ENCODE measurements around the gene DCUN1D2.
"Not testable (repeated sequence)": the region's sequence is repeated elsewhere in the genome, so short reads cannot be mapped to it uniquely, and the experiment has no call there.

The DCUN1D2 gene

DNA sequence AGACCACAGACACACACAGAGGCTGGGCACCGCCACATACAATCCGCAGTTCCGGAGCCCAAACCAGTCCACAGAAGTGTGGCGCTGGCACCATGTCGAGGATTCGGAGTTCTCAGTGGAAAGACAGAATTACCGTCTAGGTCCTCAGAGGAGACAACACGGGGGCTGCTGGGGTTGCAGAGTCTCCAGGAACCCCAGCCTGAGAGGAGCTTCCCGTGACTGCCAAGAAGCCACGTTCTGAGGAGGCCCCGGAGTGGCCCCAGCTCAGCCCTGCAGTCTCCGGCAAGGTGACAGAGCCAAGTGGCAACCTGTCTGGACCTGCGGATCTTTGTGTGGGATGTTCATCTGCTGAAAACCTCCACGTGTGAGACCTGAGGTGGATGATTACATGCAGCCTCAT is 29.9 kb downstream of the DCUN1D2 start:
- DNase-seq = no peak

- DNase-seq = no peak
These were observed 30.4 kb downstream of the DCUN1D2 start for GRCh38 chr13:113460064-113460555.

DNA sequence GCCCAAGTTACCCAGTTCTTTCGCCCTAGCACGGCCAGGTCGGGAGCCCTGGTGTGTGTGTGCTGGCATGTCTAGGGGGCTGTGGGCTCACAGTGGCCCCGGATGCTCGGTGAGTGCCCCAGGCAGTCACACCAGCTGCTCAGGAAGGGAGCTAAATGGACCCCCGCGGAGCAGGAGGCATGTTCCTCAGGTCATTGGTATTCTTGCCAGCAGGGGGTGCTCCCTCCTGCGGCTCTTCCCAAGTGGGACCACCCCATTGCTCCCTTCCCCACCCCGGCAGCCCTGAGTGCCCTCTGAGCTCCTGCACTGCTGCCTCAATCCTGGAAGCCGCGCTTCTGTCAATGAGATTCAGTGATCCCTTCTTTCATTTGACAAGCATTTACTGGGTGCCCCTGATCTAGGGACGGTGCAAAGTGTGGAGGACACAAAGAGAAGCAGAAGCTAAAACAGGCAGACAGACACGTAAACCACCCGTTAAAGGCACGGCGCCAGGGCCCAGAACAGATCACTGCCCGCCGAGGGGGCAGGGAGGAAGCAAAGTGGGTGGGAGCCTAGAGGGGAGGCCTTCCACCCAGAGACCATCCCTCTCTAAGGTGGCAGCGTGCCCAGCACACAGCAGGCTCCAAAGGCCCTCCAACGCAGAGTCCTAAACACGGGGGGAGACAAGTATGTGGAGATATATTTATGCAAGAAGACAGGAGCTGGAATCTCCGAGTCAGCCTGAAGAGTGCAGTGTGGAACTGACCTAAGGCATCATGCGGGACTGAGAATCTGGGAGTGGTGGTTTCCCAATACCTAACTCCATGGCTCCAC is 32.1 kb downstream of the DCUN1D2 start:
- DNase-seq = no peak

- no peak for DNase-seq
These were observed 33.0 kb downstream of the DCUN1D2 start for GRCh38 chr13:113457510-113457909.

DNA sequence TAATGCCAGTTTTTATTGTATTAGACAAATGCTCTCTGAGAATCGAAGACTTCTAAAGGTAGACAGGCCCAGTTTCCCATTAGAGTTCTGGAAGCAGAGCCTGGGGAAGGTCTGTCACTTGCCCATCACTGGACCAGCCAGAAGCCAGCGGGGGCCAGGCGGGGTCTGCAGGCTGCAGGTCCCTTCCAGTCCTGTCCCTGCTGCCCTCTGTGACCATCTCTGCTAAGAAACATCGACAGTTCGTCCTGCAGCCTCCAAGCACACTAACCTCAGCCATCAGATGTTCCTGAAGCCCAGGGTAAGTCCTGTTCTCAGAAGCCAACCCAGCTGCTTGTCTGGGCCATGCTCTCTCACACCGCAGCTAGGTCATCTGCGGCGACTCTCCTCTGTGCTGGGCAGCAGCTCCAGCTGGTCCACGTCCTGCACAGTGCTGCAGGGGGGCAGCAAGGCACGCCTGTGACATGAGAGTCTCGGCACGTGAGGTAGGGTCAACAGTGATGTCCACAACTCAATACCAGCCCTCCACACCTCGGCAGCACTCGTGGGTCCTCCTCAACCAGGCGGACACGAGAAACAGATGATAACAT is 34.3 kb downstream of the DCUN1D2 start:
- DNase-seq = no peak

- DNase-seq = no peak
These were observed 35.1 kb downstream of the DCUN1D2 start for GRCh38 chr13:113455384-113455783.

- DNase-seq = no peak
These were observed 35.6 kb downstream of the DCUN1D2 start for GRCh38 chr13:113454936-113455335.

DNA sequence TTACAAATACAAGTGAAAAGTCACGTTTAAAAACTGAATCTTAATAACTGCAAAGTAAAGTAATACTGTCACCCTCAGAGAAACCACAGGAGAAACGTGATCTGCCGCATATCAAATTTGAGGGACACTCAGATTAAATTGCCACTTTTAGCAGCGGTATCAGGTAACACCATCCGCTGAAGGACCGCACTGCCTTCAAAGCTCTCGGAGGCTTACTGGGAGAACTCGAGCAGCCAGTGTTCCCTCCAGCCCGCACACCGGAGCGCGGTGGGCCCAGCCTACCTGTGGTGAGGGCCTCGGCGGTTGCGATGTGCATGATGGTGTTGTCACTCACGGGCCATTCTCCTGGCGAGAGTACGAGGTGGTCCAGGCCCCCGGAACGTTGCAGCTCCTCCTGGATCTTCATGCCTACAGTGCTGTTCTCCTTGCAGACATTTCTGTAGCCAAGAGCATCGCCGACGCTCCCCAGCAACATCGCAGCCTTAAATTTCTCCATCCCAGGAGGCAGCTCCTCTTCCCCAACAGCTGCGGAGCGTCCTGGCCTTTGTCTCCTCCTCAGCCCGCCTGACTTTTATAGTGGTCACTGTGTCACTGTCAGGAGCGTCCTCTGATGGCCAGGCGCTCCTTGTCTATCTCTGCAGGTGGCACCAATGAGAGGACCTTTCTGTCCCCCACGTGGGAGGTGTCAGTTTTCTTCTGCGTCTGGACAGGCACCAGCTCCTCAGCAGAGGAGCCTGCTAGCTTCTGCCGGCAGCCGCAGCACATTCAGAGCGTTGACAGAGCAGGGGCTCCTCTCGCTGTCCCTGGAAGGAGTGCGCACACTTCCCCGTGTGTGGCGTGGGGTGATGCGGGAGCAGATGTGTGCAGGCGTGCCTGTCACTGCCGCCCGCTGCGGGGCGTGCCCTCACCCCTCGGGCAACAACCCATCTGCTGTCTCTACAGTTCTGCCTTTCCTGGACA is 37.3 kb downstream of the DCUN1D2 start, which contains the start of gene ADPRHL1:
TSS of gene ADPRHL1 (minus strand) at position 547 of the 960 bp plus-strand sequence. CDS start at position 496, 51 bp downstream.
- no peak for DNase-seq

- DNase-seq = no peak
These were observed 38.0 kb downstream of the DCUN1D2 start for GRCh38 chr13:113452466-113452865.

GRCh38 chr13:113451951-113452421 is 38.5 kb downstream of the DCUN1D2 start:
- no peak for DNase-seq

GRCh38 chr13:113450861-113451620 is 39.5 kb downstream of the DCUN1D2 start:
- DNase-seq = peak in 1 of 2 experiments; percentile 55

- not testable (repeated sequence) for DNase-seq
These were observed 40.2 kb downstream of the DCUN1D2 start for GRCh38 chr13:113450348-113450744.

- DNase-seq = no peak
These were observed 40.7 kb downstream of the DCUN1D2 start for GRCh38 chr13:113449693-113450347.

DNA sequence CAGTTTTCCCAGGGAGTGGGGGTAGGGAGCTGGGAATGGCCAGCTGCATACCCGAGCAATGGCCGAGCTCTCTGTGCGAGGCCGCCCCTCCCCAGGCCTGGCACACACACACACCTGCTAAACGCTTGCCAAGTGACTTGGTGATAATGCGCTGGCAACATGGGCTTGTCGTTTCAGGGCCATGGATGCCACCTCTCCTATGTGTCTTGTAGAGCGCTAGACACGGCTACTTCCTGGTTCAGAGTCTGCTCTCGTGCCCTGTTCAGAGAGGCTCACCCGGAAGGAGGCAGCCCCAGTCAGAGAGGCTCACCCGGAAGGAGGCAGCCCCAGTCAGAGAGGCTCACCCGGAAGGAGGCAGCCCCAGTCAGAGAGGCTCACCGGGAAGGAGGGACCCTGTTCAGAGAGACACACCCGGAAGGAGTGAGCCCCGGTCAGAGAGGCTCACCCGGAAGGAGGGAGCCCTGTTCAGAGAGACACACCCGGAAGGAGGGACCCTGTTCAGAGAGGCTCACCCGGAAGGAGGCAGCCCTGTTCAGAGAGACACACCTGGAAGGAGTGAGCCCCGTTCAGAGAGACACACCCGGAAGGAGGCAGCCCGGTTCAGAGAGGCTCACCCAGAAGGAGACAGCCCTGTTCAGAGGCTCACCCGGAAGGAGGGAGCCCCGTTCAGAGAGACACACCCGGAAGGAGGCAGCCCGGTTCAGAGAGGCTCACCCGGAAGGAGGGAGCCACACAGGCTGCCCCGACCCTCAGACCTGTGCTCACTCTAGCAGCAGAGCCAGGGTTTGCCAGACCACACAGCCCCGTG is 41.4 kb downstream of the DCUN1D2 start:
- DNase-seq = peak; percentile 96 to 98

GRCh38 chr13:113448545-113448884 is 42.0 kb downstream of the DCUN1D2 start:
- DNase-seq = no peak

DNA sequence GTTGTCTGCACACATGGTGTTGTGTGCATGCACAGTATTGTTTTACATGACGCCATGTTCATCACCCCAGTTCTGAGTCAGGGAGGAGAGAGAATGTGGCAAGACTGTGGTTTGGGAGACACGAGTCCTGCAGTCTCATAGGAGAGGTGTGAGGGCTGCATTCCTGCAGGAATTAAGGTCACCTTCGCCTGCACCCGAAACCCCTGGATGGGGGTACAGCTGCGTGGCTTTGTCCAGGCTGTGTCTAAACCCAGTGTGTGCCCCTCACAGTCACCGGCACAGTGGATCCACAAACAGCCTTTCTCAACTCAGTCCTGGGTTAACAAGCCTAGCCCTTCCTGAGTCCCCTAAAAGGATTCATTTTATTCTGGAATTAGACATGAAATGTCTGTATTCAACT is 42.9 kb downstream of the DCUN1D2 start:
- DNase-seq = no peak

DNA sequence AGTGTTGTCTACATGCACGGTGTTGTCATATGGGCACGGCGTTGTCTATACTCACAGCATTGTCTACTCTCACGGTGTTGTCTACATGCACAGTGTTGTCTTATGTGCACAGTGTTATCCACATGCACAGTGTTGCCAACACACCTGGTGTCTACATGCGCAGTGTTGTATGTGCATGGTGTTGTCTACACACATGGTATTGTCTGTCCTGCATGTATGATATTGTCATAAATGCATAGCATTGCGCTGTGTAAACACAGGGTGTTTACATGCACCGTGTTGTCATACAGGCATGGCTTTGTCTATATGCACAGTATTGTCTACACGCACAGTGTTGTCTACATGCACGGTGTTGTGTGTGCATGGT is 44.0 kb downstream of the DCUN1D2 start:
- no peak for DNase-seq

DNA sequence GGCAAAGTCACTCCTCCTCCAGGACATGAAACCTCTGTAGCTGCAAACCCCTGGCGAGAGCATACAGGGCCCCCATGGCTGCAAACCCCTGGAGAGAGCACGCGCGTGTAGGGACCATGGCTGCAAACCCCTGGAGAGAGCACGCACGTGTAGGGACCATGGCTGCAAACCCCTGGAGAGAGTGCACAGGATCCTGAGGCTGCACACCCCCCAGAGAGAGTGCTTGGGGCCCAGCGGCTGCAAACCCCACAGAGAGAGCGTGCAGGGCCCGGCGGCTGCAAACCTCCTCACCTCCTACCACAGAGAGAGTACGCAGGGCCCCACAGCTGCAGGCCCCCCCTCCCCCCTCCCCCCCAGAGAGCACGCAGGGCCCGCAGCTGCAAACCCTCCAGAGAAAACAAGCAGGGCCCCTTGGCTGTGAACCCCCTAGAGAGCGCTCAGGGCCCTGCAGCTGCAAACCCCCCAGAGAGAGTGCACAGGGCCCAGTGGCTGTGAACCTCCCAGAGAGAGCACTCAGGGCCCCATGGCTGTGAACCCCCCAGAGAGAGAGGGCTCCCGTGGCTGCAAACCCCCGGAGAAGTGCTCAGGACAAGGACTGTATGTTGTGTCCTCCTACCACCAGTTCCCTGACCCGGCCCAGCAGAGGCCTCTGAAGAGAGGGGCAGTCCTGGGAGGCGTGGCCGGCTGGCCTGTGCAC is 44.6 kb downstream of the DCUN1D2 start:
- DNase-seq = no peak

DNA sequence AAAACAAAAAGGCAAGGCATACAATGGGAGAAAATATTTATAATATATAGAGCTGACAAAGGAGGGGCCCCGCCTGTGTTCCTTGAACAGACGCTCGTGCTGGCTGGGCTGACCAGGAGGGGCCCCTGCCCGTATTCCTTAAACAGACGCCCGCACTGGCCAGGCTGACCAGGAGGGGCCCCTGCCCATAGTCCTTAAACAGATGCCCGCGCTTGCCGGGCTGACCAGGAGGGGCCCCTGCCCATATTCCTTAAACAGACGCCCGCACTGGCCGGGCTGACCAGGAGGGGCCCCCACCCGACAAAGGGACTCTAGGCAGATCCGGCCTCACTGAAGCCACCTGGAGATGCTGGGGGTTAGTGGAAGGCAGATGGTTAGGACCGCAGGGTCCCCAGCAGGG is 46.5 kb downstream of the DCUN1D2 start:
- DNase-seq = no peak

GRCh38 chr13:113442985-113443362 is 47.5 kb downstream of the DCUN1D2 start:
- DNase-seq = no peak

Data from NCI-H1930 (cell line).